Activated CD8-positive, alpha-beta T cell treated with anti-CD3 and anti-CD28 coated beads, Interleukin-2, amount 10 ng/mL, durations not matched to agents 7 days and 5 days (primary cell): ENCODE measurements around the gene PDSS1. TPM values are rescaled to one million over a fixed set of nuclear protein-coding genes. Genes with fewer than 3 reads are reported as not detected.
"Not testable (repeated sequence)": the region's sequence is repeated elsewhere in the genome, so short reads cannot be mapped to it uniquely, and the experiment has no call there.

ENCODE experiments used
- ATAC-seq: fragments of 150-1000 bp; cut with Tn5 transposase; one replicate; pipeline ENCODE4 v1.10.0; 2021; ENCODE audit warnings: moderate library complexity
- CTCF ChIA-PET: fragments of 350-600 bp; sonication (Branson Sonifier 250); formaldehyde crosslinking; loops from one replicate; lab custom pipeline; 2021; ENCODE audit warnings: antibody characterized with exemption; lab: Charles Lee
- POLR2A ChIA-PET: fragments of 350-600 bp; sonication (Branson Sonifier 250); formaldehyde crosslinking; loops from one replicate; lab custom pipeline; 2021; ENCODE audit warnings: antibody characterized with exemption; lab: Charles Lee
- DNase-seq: peaks from one replicate; pipeline ENCODE4 v3.0.0-alpha.2; 2020
- H3K27ac Mint-ChIP-seq: one replicate; pipeline ENCODE4 v1.8.0; 2021; ENCODE audit warnings: mild to moderate bottlenecking, mixed read lengths
- H3K27me3 Mint-ChIP-seq: one replicate; pipeline ENCODE4 v1.8.0; 2021; ENCODE audit warnings: low read depth, mixed read lengths
- H3K36me3 Mint-ChIP-seq: one replicate; pipeline ENCODE4 v1.8.0; 2021; ENCODE audit warnings: low read depth, mixed read lengths
- H3K4me1 Mint-ChIP-seq: one replicate; pipeline ENCODE4 v1.8.0; 2021; ENCODE audit warnings: low read depth, mixed read lengths
- H3K4me3 Mint-ChIP-seq: one replicate; pipeline ENCODE4 v1.8.0; 2021; ENCODE audit warnings: mild to moderate bottlenecking, mixed read lengths
- H3K9me3 Mint-ChIP-seq: one replicate; pipeline ENCODE4 v1.8.0; 2022; ENCODE audit warnings: mixed read lengths; ENCODE audit not compliant: insufficient read depth
- total RNA-seq, 2 experiments: library from RNA; stranded (reverse); gene quantifications; one replicate each; pipeline ENCODE4 v1.2.3, GENCODE V29; 2021

PDSS1 gene
- total RNA-seq, 2 experiments from 2014 or later: 17.8 to 19.4 TPM

GRCh38 chr10:26681971-26682370 lies 15.5 kb upstream of the PDSS1 start:
- H3K9me3 Mint-ChIP-seq, H3K4me3 Mint-ChIP-seq, POLR2A ChIA-PET, DNase-seq, H3K36me3 Mint-ChIP-seq, ATAC-seq, H3K27me3 Mint-ChIP-seq, H3K27ac Mint-ChIP-seq: not testable (repeated sequence)
- CTCF ChIA-PET: interaction anchor here (1.4 to 2.5 kb wide), 2 partner anchors 16 to 44 kb away, joined by 5 to 8 read pairs; no protein-coding TSS in a partner anchor
- H3K4me1 Mint-ChIP-seq: peaks cover 18% of the 10 kb centered on the region

- no peaks in the 10 kb centered on the region for H3K36me3 Mint-ChIP-seq
- ChIA-PET POLR2A (interaction anchor here (1.0 to 1.1 kb wide), 2 partner anchors 14 to 15 kb away, joined by 3 to 4 read pairs; no protein-coding TSS in a partner anchor), CTCF (interaction anchor here (0.6 to 2.5 kb wide), 8 partner anchors 8 to 348 kb away, joined by 3 to 8 read pairs (median 4); partner anchors contain the start of gene ABI1)
- no peak overlapping the region for H3K27ac Mint-ChIP-seq
- no peaks in the 10 kb centered on the region for H3K27me3 Mint-ChIP-seq
- H3K4me3 Mint-ChIP-seq: no peak overlapping the region
- peaks cover 18% of the 10 kb centered on the region for H3K4me1 Mint-ChIP-seq
- H3K9me3 Mint-ChIP-seq: peaks cover 6% of the 10 kb centered on the region
- DNase-seq (no peak), ATAC-seq (no peak)
Observed at GRCh38 chr10:26682931-26683330, 14.6 kb upstream of the PDSS1 start.

- CTCF ChIA-PET: interaction anchor here (0.6 to 2.3 kb wide), 4 partner anchors 10 to 197 kb away, joined by 3 to 11 read pairs (median 7); no protein-coding TSS in a partner anchor
- ATAC-seq (peak; percentile 95), DNase-seq (peak; percentile 40)
- H3K27ac Mint-ChIP-seq, H3K36me3 Mint-ChIP-seq, POLR2A ChIA-PET, H3K27me3 Mint-ChIP-seq, H3K9me3 Mint-ChIP-seq, H3K4me3 Mint-ChIP-seq: not testable (repeated sequence)
- peaks cover 29% of the 10 kb centered on the region for H3K4me1 Mint-ChIP-seq
Observed at GRCh38 chr10:26684667-26685264, 12.7 kb upstream of the PDSS1 start.

- H3K27ac Mint-ChIP-seq: no peak overlapping the region
- H3K27me3 Mint-ChIP-seq: peaks cover 2% of the 10 kb centered on the region
- ATAC-seq: no peak
- H3K9me3 Mint-ChIP-seq: peaks cover 6% of the 10 kb centered on the region
- POLR2A ChIA-PET: no interaction called here
- no peak for DNase-seq
- CTCF ChIA-PET: interaction anchor here (0.6 to 2.3 kb wide), 5 partner anchors 11 to 196 kb away, joined by 3 to 11 read pairs (median 7); no protein-coding TSS in a partner anchor
- no peak overlapping the region for H3K4me3 Mint-ChIP-seq
- H3K36me3 Mint-ChIP-seq: no peaks in the 10 kb centered on the region
- peaks cover 31% of the 10 kb centered on the region for H3K4me1 Mint-ChIP-seq
Observed at GRCh38 chr10:26685441-26685840, 12.1 kb upstream of the PDSS1 start.

GRCh38 chr10:26689399-26689798 lies 8.1 kb upstream of the PDSS1 start:
- CTCF ChIA-PET: interaction anchor here (0.8 kb wide), 1 partner anchor 171 kb away, joined by 3 read pairs; the partner anchor contains the start of gene ABI1
- DNase-seq (no peak), ATAC-seq (no peak)
- Mint-ChIP-seq H3K4me1 (peaks cover 20% of the 10 kb centered on the region), H3K4me3 (no peak overlapping the region), H3K36me3 (no peaks in the 10 kb centered on the region), H3K27ac (no peak overlapping the region), H3K27me3 (peaks cover 2% of the 10 kb centered on the region), H3K9me3 (no peaks in the 10 kb centered on the region)
- POLR2A ChIA-PET: no interaction called here

GRCh38 chr10:26690731-26691475 lies 6.6 kb upstream of the PDSS1 start:
- H3K36me3 Mint-ChIP-seq: no peaks in the 10 kb centered on the region
- no peak for ATAC-seq
- peaks cover 2% of the 10 kb centered on the region for H3K27me3 Mint-ChIP-seq
- ChIA-PET CTCF (interaction anchor here (1.9 kb wide), 1 partner anchor 8 kb away, joined by 6 read pairs; no protein-coding TSS in a partner anchor), POLR2A (no interaction called here)
- no peak for DNase-seq
- H3K27ac Mint-ChIP-seq: no peak overlapping the region
- H3K9me3 Mint-ChIP-seq: no peaks in the 10 kb centered on the region
- H3K4me3 Mint-ChIP-seq: no peak overlapping the region
- peaks cover 12% of the 10 kb centered on the region for H3K4me1 Mint-ChIP-seq

- CTCF ChIA-PET: interaction anchor here (0.6 kb wide), 1 partner anchor 127 kb away, joined by 3 read pairs; no protein-coding TSS in a partner anchor
Observed at GRCh38 chr10:26694536-26694935, 3.0 kb upstream of the PDSS1 start.

GRCh38 chr10:26696786-26697162 lies 727 bp upstream of the PDSS1 start:
- POLR2A ChIA-PET: interaction anchor here (0.6 to 2.1 kb wide), 9 partner anchors 8 to 539 kb away, joined by 3 to 14 read pairs (median 4); partner anchors contain the start of genes ABI1, MASTL and YME1L1
- ATAC-seq: peak; percentile 2
- Mint-ChIP-seq H3K27me3 (no peaks in the 10 kb centered on the region), H3K4me1 (peaks cover 31% of the 10 kb centered on the region), H3K27ac (peak overlapping the region; percentile 92), H3K4me3 (peak overlapping the region; percentile 87), H3K9me3 (no peaks in the 10 kb centered on the region), H3K36me3 (peaks cover 17% of the 10 kb centered on the region)
- no peak for DNase-seq
- CTCF ChIA-PET: interaction anchor here (0.7 to 2.7 kb wide), 6 partner anchors 11 to 361 kb away, joined by 3 to 16 read pairs (median 4); partner anchors contain the start of gene ABI1

More at GRCh38 chr10:26694536-26694935, 3.0 kb upstream of the PDSS1 start:
- ATAC-seq, DNase-seq, H3K4me3 Mint-ChIP-seq, H3K9me3 Mint-ChIP-seq, H3K36me3 Mint-ChIP-seq, H3K27me3 Mint-ChIP-seq, H3K27ac Mint-ChIP-seq, POLR2A ChIA-PET: not testable (repeated sequence)
- peaks cover 19% of the 10 kb centered on the region for H3K4me1 Mint-ChIP-seq

- no peaks in the 10 kb centered on the region for H3K27me3 Mint-ChIP-seq
- peak overlapping the region; percentile 99 for H3K4me3 Mint-ChIP-seq
- peak overlapping the region; percentile 86 for H3K27ac Mint-ChIP-seq
- H3K9me3 Mint-ChIP-seq: no peaks in the 10 kb centered on the region
- no peak for DNase-seq
- ChIA-PET POLR2A (interaction anchor here (0.7 to 2.1 kb wide), 7 partner anchors 9 to 559 kb away, joined by 3 to 14 read pairs (median 3); partner anchors contain the start of genes ABI1, MASTL and YME1L1), CTCF (interaction anchor here (2.1 to 2.7 kb wide), 2 partner anchors 28 to 163 kb away, joined by 6 to 16 read pairs; partner anchors contain the start of gene ABI1)
- peaks cover 35% of the 10 kb centered on the region for H3K4me1 Mint-ChIP-seq
- peaks cover 27% of the 10 kb centered on the region for H3K36me3 Mint-ChIP-seq
- no peak for ATAC-seq
Observed at GRCh38 chr10:26697922-26698608, 564 bp downstream of the PDSS1 start.

- H3K36me3 Mint-ChIP-seq: peaks cover 30% of the 10 kb centered on the region
- ATAC-seq (no peak), DNase-seq (no peak)
- CTCF ChIA-PET: no interaction called here
- peaks cover 36% of the 10 kb centered on the region for H3K4me1 Mint-ChIP-seq
- POLR2A ChIA-PET: no interaction called here
- H3K9me3 Mint-ChIP-seq: no peaks in the 10 kb centered on the region
- H3K4me3 Mint-ChIP-seq: peak overlapping the region; percentile 99
- H3K27me3 Mint-ChIP-seq: no peaks in the 10 kb centered on the region
- H3K27ac Mint-ChIP-seq: peak overlapping the region; percentile 35
Observed at GRCh38 chr10:26698909-26699308, 1.4 kb downstream of the PDSS1 start.

- no peak overlapping the region for H3K4me3 Mint-ChIP-seq
- H3K4me1 Mint-ChIP-seq: peaks cover 36% of the 10 kb centered on the region
- H3K27me3 Mint-ChIP-seq: no peaks in the 10 kb centered on the region
- ATAC-seq (no peak), DNase-seq (no peak)
- CTCF ChIA-PET: no interaction called here
- H3K27ac Mint-ChIP-seq: no peak overlapping the region
- POLR2A ChIA-PET: no interaction called here
- no peaks in the 10 kb centered on the region for H3K9me3 Mint-ChIP-seq
- peaks cover 33% of the 10 kb centered on the region for H3K36me3 Mint-ChIP-seq
Observed at GRCh38 chr10:26699631-26700030, 2.1 kb downstream of the PDSS1 start.
